ENCODE results near the gene PON2. TPM values are rescaled to one million over a fixed set of nuclear protein-coding genes. Genes with fewer than 3 reads are reported as not detected.
"Not testable (repeated sequence)": the region's sequence is repeated elsewhere in the genome, so short reads cannot be mapped to it uniquely, and the experiment has no call there.

PON2 gene
- total and polyA plus RNA-seq, 10 donors: 7.6 to 56.8 (median 32.7) TPM

DNA sequence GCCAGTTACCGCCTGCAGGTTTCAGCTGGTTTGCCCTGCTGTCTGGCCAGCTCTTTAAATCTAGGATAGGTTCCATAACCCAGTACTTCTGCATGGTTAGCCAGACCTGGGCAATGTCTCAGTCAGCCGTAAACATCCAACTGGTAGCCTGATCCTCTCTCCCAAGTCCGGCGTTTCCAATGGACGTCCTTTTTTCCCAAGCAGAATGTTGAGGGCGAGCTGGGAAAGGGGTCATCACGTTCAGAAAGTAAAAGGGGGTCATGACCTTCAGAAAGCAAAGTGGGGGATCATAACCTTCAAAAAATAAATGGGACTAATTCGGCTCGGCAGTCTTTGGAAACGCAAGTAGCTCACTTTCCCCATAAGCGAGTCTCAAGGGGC lies 39.1 kb downstream of the PON2 start:
- Histone ChIP-seq H3K4me3 (peak overlapping the region in 6 of 8 donors; percentile 28 to 67 (median 38)), H3K9me3 (no peaks in the 10 kb centered on the region), H3K4me1 (peaks cover 0 to 12% (median 7%) of the 10 kb centered on the region in 6 donors), H3K36me3 (no peaks in the 10 kb centered on the region), H3K27ac (no peak overlapping the region), H3K27me3 (replicated peaks in 1 of 7) (peaks cover 0 to 41% (median 12%) of the 10 kb centered on the region in 7 donors)
- TF ChIP-seq POLR2A (IDR thresholded peaks at IDR 0.05): no peak
- TF ChIP-seq, protein P1, sequence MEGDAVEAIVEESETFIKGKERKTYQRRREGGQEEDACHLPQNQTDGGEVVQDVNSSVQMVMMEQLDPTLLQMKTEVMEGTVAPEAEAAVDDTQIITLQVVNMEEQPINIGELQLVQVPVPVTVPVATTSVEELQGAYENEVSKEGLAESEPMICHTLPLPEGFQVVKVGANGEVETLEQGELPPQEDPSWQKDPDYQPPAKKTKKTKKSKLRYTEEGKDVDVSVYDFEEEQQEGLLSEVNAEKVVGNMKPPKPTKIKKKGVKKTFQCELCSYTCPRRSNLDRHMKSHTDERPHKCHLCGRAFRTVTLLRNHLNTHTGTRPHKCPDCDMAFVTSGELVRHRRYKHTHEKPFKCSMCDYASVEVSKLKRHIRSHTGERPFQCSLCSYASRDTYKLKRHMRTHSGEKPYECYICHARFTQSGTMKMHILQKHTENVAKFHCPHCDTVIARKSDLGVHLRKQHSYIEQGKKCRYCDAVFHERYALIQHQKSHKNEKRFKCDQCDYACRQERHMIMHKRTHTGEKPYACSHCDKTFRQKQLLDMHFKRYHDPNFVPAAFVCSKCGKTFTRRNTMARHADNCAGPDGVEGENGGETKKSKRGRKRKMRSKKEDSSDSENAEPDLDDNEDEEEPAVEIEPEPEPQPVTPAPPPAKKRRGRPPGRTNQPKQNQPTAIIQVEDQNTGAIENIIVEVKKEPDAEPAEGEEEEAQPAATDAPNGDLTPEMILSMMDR (IDR thresholded peaks at IDR 0.05 in 8 of 11, conservative IDR thresholded peaks at IDR 0.05 in 3 of 11): no peak
- no peak for TF ChIP-seq POLR2AphosphoS5 (IDR thresholded peaks at IDR 0.05)
- WGBS, 5 donors: 73 to 82% (median 80%) methylated on average over 11 of the region's 11 CpGs
- intact Hi-C loops (cut with DNase I; ENCODE audit: low total_unique reads): no loop called here
- no peak for DNase-seq

DNA sequence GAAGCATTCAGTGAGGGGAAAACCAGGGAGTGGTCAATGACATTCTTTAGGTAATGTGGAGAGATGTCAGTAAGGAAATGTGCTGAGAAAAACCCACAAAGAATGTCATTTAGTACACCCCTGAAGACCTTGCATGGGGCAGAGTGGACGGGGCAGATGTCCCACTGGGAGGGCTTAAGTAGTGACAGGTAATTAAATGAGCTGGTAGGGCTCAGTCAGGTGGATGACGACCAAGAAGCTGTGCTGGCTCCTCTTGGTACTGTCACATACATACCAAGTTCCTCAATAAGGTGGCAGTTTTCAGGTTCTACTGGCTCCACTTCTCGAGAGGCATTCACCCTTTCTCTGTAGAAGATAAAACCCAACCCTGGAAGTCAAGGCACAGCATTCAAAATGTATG lies 40.5 kb downstream of the PON2 start:
- Histone ChIP-seq H3K4me1 (peaks cover 0 to 12% (median 7%) of the 10 kb centered on the region in 6 donors), H3K36me3 (no peaks in the 10 kb centered on the region), H3K27me3 (replicated peaks in 1 of 7) (peaks cover 0 to 41% (median 12%) of the 10 kb centered on the region in 7 donors), H3K27ac (no peak overlapping the region), H3K9me3 (no peaks in the 10 kb centered on the region), H3K4me3 (no peak overlapping the region)
- WGBS, 5 donors: 82 to 90% (median 83%) methylated on average over 3 of the region's 3 CpGs
- TF ChIP-seq, protein P1 (IDR thresholded peaks at IDR 0.05 in 8 of 11, conservative IDR thresholded peaks at IDR 0.05 in 3 of 11): no peak
- TF ChIP-seq POLR2AphosphoS5 (IDR thresholded peaks at IDR 0.05) (no peak), POLR2A (IDR thresholded peaks at IDR 0.05) (no peak)
- intact Hi-C loops (cut with DNase I; ENCODE audit: low total_unique reads): no loop called here
- no peak for DNase-seq

DNA sequence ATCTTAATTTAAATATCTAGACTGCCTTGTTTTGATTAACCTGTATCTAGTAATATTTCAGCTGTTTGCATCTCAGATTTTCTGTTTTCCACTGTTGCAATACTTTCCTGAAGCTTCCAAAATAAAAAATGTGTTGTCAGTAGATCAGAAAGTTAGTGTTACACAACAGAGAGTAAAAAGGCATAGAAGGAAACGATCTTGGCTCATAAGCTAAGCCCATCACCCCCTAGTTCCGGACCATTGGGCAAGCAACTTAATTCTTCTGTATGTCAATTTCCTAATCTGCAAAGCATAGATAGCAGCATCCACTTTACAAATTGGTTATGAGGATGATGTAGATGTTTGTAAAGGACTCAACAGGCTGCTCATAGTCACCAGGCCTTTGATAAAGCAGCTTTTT lies 43.1 kb downstream of the PON2 start:
- Histone ChIP-seq H3K4me1 (peaks cover 0 to 10% (median 5%) of the 10 kb centered on the region in 6 donors), H3K27me3 (replicated peaks in 1 of 7) (peaks cover 0 to 33% (median 10%) of the 10 kb centered on the region in 7 donors), H3K9me3 (peaks cover 0 to 12% (median 3%) of the 10 kb centered on the region in 8 donors), H3K4me3 (no peak overlapping the region), H3K27ac (no peak overlapping the region), H3K36me3 (no peaks in the 10 kb centered on the region)
- DNase-seq: no peak
- 43 to 78% (median 56%) methylated on average over 2 of the region's 2 CpGs for WGBS, 5 donors
- intact Hi-C loops (cut with DNase I; ENCODE audit: low total_unique reads): no loop called here
- TF ChIP-seq POLR2A (IDR thresholded peaks at IDR 0.05): no peak
- no peak for TF ChIP-seq POLR2AphosphoS5 (IDR thresholded peaks at IDR 0.05)
- TF ChIP-seq, protein P1 (IDR thresholded peaks at IDR 0.05 in 8 of 11, conservative IDR thresholded peaks at IDR 0.05 in 3 of 11): no peak

DNA sequence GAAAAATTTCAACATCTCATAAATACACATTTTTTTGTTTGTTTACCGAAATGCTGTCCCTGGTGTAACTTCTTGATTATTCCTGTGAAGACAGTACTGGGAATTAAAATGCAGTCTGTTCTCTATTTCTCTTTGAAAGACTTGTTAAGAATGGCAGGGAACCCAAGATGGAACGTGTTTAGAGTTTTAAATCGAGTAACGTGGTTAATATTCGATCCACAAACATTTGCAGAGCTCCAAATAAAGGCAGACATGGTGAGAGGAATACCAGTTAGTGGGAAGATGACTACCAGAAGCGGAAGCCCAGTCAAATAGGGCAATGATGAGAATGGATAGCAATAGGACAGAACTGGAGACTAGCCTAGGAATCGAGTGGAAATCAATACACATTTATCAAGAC lies 45.3 kb downstream of the PON2 start:
- Histone ChIP-seq H3K36me3 (no peaks in the 10 kb centered on the region), H3K27me3 (replicated peaks in 1 of 7) (peaks cover 0 to 12% (median 0%) of the 10 kb centered on the region in 7 donors), H3K4me1 (no peaks in the 10 kb centered on the region), H3K9me3 (peaks cover 0 to 12% (median 3%) of the 10 kb centered on the region in 8 donors), H3K27ac (no peak overlapping the region), H3K4me3 (no peak overlapping the region)
- intact Hi-C loops (cut with DNase I; ENCODE audit: low total_unique reads): no loop called here
- WGBS, 5 donors: 83 to 91% (median 87%) methylated on average over 7 of the region's 7 CpGs
- no peak for DNase-seq
- TF ChIP-seq POLR2AphosphoS5 (IDR thresholded peaks at IDR 0.05) (no peak), POLR2A (IDR thresholded peaks at IDR 0.05) (no peak)
- TF ChIP-seq, protein P1 (IDR thresholded peaks at IDR 0.05 in 8 of 11, conservative IDR thresholded peaks at IDR 0.05 in 3 of 11): no peak

DNA sequence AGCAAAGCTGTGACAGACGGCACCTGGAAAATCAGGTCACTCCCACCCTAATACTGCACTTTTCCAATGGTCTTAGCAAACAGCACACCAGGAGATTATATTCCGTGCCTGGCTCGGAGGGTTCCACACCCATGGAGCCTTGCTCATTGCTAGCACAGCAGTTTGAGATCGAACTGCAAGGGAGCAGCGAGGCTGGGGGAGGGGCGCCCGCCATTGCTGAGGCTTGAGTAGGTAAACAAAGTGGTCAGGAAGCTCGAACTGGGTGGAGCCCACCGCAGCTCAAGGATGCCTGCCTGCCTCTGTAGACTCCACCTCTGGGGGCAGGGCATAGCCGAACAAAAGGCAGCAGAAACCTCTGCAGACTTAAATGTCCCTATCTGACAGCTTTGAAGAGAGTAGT lies 55.4 kb downstream of the PON2 start:
- DNase-seq; intact Hi-C loops (cut with DNase I; ENCODE audit: low total_unique reads): not testable (repeated sequence)

More for the DNA sequence above, 55.4 kb downstream of the PON2 start:
- H3K9me3 ChIP-seq: peaks cover 0 to 20% (median 14%) of the 10 kb centered on the region in 8 donors
- not testable (repeated sequence) for H3K27ac ChIP-seq; H3K4me3 ChIP-seq; H3K27me3 ChIP-seq (replicated peaks in 1 of 7); H3K36me3 ChIP-seq; H3K4me1 ChIP-seq
- WGBS, 5 donors: 83 to 94% (median 87%) methylated on average over 9 to 10 of the region's 10 CpGs

All from spleen (tissue), 11 donors.